T-helper 2 cell treated with Interferon-gamma antibody and Interleukin-4, amounts not matched to agents 100 ng/mL and 5 ng/mL, for 36 hours (primary cell): ENCODE measurements around the gene TRIB2. TPM values are rescaled to one million over a fixed set of nuclear protein-coding genes. Genes with fewer than 3 reads are reported as not detected.
"Not testable (repeated sequence)": the region's sequence is repeated elsewhere in the genome, so short reads cannot be mapped to it uniquely, and the experiment has no call there.

ENCODE experiments used
- intact Hi-C: fragments of 100-400 bp; cut with micrococcal nuclease; formaldehyde crosslinking; loops from one replicate; pipeline ENCODE4 v1.15.1; 2023
- total RNA-seq: library from RNA; stranded (reverse); gene quantifications from 2 replicates; pipeline ENCODE4 v1.2.3, GENCODE V29; 2022

The TRIB2 gene
- total RNA-seq = 77.8 and 83.1 TPM in 2 replicates

DNA sequence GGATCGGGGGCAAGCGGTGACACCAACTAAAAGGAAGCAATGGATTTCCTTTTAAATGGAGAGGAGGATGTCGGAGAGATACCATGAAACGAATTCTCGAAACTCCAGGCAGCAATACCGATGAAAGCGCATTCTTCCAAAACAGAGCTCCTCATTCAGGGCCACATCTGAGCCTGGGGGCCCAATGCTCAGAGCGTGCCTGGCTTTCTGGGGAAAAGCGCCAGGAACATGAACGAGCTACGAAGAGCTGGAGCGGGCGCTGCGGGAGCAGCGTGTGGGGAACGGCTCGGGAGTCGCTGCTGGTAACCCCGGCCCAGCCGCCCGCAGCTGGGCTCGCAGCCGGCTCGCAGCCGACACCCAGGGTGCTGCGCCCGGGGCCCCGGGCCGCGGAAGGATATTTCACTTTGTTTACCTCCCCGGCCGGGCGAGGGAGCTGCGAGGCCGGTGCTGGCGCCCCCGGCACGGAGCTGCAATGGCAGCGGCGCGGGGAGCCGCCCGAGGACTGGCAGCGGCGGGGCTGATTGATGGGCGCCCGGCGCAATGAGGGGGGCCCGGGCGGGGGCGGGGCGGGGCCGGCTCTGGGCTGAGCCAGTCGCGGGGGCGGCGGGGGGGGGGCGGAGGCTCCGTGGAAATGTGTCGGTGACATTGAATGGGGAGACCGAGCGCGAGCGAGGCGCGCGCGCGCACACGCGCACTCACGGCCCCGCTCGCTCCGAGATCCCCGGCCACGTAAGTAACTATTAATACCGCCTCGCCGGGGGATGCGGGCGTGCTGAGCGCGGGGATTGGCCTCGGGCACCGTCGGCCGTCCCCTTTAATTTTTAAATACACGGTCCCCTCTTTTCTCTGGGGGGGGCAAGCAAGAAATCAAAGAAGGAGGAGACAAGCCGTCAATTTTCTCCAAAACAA, at the start of gene TRIB2:
Gene TRIB2, plus strand, starts transcription at position 655 of the 909 bp plus-strand sequence. CDS start 1,372 bp downstream, outside the sequence.
- intact Hi-C loops = loop anchor here (1.0 to 10.0 kb wide), 18 partner anchors 12 to 1372 kb away; partner anchors contain the start of genes LPIN1 and ROCK2

DNA sequence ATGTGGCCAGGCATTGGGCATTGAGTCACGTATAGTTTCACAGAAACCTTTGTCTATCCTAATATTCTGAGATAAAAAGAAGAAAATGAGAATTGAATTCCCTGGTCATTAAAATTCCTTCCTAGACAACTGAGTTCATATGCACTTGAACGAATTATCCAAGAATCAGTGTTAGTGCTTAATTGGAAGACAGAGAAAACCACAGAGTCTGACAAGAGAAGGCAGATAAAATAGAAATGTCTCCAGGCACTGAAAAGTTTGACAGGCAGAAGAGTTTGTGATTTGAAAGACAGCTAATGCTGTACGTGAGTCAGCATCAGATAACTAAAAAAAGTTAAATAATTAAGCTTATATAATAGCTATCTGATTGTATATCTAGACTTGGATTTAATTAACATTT, 47.7 kb upstream of the TRIB2 start:
- intact Hi-C loops = no loop called here

DNA sequence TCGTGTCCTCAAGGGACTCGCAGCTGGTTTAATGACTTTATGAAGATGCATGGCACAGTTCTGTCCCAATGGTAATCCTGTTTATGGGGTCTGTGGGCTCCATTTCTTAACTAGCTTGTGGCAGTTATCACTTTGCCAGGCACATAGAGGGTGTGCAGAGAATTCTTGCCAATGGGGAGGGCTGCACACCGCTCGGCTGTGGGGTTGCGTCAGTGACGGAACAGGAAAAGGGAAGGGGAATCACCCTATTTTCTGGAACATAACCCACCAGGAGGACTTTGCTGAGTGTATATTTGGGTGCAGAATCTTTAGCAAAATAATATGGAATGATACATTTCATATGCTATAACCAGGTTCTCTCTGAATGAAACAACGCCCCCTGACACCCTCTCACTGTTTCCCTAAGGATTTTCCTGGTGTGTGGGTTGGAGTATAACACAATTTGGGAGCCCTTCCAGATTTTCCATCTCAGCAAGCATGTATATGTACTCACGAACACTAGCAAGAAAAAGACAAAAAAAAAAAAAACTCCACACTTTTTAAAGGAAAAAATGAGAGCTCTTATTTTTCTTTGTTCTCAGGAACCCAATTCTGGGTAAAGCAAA, 43.9 kb upstream of the TRIB2 start:
- intact Hi-C loops = no loop called here

DNA sequence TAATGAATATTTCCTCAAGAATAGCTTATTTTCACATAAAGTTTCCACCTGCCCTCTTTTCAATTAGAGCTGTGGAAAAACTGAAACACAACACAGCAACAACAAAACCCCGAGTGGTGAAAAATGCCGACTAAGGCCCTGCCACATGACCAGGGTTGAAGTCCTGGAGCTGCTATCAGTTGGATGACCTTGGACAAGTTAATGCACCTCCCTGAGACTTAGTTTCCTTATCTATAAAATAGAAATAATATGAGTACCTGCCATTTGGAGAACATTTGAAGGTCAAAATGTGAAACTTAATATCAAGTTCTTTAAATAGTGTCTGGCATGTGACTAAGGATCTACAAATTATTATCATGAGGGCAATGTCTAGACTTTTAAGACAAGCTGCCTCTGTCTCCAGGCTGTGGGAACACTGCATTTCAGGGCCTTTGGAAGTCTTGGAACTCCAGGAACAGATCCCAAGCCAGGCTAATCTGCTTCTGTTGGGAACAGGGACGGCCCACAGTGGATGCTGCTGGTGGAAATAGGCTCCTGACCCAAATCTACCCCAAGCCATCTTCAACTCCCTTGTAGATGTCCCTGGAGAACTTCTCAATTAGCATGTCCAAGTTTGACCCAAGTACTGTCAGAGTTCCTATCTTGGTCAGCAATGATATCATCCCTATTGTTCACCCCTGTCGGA, 42.0 kb upstream of the TRIB2 start:
- intact Hi-C loops = no loop called here

DNA sequence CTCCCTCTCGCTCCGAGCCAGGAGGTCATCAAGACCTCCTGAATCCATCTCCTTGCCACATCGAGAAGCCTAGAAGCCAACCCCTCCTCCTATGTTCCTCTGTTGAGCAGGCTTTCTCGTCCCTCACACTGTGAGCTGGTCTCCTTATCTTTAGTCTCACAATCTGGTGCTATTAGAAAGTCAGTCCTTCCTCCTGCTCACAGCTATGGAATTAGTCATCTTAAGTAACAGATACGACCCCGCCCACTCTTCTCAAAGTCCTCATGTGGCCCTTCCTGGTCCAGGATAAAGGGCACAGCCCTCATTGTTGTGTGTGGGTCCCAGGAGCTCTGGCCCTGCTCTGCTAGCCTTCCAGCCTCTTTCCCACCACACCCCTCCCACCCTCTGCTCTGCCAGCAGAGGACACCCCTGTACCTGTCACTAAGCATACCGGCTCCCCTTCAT, 41.4 kb upstream of the TRIB2 start:
- intact Hi-C loops = no loop called here

- intact Hi-C loops = no loop called here
Measured at GRCh38 chr2:12675801-12676200, 40.9 kb upstream of the TRIB2 start.

GRCh38 chr2:12676771-12677170, 40.0 kb upstream of the TRIB2 start:
- intact Hi-C loops = no loop called here

GRCh38 chr2:12678186-12678585, 38.5 kb upstream of the TRIB2 start:
- intact Hi-C loops = no loop called here

DNA sequence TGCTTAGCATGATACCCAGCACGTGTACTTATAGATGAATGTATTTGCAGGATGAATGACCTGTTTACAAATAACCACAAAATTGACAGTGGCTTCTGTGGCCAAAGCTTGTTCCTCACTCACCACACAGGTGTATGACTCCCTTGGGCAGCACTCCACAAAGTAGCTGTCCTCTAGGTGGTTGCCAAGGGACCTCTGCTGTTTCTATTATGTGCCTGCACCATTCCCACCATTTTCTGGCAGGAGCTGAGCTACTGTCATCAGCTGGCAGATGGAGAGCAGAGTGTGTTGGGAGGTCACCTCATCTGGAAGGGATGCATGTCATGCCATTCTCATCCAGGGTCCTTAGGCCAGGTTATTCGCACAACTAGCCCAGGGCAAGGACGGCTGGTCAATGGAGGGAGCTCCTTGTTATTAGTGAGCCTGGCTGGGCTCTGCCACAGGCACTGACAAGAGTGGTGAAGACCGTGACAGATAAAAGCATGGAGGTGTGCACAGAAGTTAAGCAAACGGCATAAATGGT, 37.1 kb upstream of the TRIB2 start:
- intact Hi-C loops = no loop called here

DNA sequence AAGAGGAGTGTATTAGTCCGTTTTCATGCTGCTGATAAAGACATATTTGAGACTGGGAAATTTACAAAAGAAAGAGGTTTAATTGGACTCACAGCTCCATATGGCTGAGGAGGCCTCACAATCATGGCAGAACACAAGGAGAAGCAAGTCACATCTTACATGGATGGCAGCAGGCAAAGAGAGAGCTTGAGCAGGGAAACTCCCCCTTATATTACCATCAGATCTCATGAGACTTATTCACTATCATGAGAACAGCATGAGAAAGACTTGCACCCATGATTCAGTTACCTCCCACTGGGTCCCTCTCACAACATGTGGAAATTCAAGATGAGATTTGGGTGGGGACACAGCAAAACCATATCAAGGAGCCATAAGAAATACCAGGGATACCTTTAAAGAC, 36.6 kb upstream of the TRIB2 start:
- intact Hi-C loops = not testable (repeated sequence)

- intact Hi-C loops = no loop called here
Measured at GRCh38 chr2:12682017-12682416, 34.7 kb upstream of the TRIB2 start.

DNA sequence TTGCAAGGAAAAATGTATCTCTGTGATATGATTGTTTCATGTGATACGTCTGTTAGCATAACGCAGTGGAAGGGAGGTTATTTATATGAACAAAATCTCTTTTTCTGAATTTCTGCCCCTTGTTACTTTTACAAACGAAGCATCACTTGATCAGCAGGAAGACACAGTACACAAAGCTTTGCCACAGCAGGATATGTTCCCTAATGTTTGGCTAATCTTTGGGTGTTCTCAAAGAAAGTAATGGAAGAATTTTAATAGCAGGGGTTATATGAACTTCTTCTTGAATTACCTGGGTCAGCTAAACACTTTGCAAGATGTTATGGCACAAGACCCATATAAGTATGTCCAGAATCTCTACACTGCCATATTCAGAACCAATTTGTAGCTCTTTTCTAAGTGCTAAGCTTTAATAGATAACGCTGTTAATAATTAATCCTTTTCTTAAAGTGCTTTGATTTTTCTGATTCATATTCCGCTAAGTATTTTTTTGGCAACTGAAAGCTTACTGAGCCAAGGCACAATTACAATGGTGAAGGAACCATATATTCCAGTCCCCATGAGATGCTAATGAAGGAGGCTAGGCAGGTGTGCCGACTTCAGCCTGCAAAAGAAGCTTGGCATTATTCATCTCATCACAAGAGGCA, 33.2 kb upstream of the TRIB2 start:
- intact Hi-C loops = no loop called here

- intact Hi-C loops = no loop called here
Measured at GRCh38 chr2:12684471-12684936, 32.2 kb upstream of the TRIB2 start.

GRCh38 chr2:12685145-12685544, 31.6 kb upstream of the TRIB2 start:
- intact Hi-C loops = no loop called here

GRCh38 chr2:12685956-12686355, 30.8 kb upstream of the TRIB2 start:
- intact Hi-C loops = no loop called here

DNA sequence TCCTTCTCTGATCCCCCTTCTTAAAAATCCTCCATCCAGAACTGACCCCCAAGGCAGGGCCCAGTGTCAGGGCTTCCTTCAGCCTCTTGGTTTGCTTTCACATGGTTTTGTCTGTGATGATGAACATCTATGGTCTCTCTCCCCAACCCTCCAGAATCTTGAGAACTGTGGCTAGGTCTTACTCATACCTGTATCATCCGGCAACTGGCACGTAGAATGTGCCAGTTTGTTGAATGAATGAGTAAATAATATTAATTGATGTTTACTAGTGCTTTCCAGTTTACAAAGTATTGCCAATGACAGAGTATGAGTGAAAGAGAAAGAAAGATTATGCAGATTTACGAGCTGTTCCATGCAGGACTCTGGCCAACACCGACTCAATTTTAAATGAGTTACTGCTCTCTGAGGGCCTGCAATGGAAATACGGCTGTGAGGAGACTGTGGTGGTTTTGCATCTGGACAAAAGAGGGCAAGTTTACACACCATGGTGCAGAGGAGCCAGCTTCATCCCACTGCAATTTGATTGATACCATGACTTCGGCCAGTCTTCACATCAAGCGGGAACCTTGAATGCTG, 29.9 kb upstream of the TRIB2 start:
- intact Hi-C loops = no loop called here

- intact Hi-C loops = no loop called here
Measured at GRCh38 chr2:12688091-12688490, 28.6 kb upstream of the TRIB2 start.

- intact Hi-C loops = no loop called here
Measured at GRCh38 chr2:12688893-12689292, 27.8 kb upstream of the TRIB2 start.

DNA sequence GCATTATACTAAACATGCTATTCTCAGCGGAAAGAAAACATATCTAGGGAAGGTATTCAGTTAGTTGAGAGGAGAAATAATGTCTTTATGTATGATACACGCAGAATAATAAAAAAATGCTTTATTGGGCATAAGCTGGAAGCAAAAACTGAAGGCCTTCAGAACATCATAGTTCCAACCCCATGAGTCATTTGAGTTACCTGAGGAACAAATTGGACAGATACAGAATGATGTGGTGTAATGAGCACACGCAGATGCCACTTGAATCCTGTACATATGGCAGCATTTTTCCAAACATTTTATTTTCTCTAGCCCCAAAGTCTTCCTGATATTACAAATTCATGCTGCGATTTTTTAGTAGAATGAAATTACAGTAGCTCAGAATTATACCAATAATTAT, 23.2 kb upstream of the TRIB2 start:
- intact Hi-C loops = no loop called here

- intact Hi-C loops = no loop called here
Measured at GRCh38 chr2:12694990-12695774, 21.6 kb upstream of the TRIB2 start.
